NK-92 (cell line): ENCODE results near the gene PPP1CB.

ENCODE experiments used
- DNase-seq: peaks from one replicate; lab custom pipeline; 2025; ENCODE audit not compliant: unreplicated experiment; lab: John Stamatoyannopoulos, UW

PPP1CB gene

DNA sequence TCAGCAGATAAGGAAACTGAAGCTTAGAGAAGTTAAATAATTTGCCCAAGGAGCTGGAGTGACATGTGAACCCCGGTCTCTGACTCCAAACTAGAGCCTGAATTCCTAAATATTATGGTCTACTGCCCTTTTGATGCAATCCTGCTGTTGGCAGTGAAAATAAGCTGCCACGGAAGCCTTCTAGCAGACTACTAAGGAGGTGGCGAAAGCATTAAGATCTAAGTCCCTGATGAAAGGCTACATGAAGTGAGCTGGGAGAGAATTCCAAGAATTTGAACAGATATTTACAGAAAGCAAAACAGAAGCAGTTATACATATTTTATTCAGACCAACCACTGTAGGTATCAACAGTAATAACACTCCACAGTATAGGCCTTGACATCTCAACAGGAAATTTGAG is 90.4 kb downstream of the PPP1CB start:
- DNase-seq = no peak
